SJCRH30 (cell line): ENCODE data around the gene CD63. TPM values are rescaled to one million over a fixed set of nuclear protein-coding genes. Genes with fewer than 3 reads are reported as not detected.

Experiments used
- DNase-seq, 2 experiments: peaks; one replicate each; pipeline ENCODE4 v3.0.0-alpha.2; 2015 to 2020
- H3K27ac ChIP-seq: fragments of 250-450 bp; sonication (Bioruptor Pico); 2 replicates; pipeline ENCODE4 v1.5.1; 2020; ENCODE audit warnings: mild to moderate bottlenecking, moderate library complexity
- H3K27me3 ChIP-seq: fragments of 250-450 bp; sonication (Bioruptor Pico); 2 replicates; pipeline ENCODE4 v1.5.1; 2020; ENCODE audit warnings: mild to moderate bottlenecking, moderate library complexity
- H3K36me3 ChIP-seq: fragments of 250-450 bp; sonication (Bioruptor Pico); 2 replicates; pipeline ENCODE4 v1.5.1; 2020; ENCODE audit warnings: mild to moderate bottlenecking, moderate library complexity
- H3K4me1 ChIP-seq: fragments of 250-450 bp; sonication (Bioruptor Pico); 2 replicates; pipeline ENCODE4 v1.5.1; 2020; ENCODE audit warnings: mild to moderate bottlenecking, moderate library complexity
- H3K4me3 ChIP-seq: fragments of 250-450 bp; sonication (Bioruptor Pico); 2 replicates; pipeline ENCODE4 v1.5.1; 2020; ENCODE audit warnings: mild to moderate bottlenecking, moderate library complexity
- H3K9me3 ChIP-seq: fragments of 250-450 bp; sonication (Bioruptor Pico); replicated peaks from 2 replicates; pipeline ENCODE4 v1.5.1; 2020; ENCODE audit warnings: mild to moderate bottlenecking, moderate library complexity
- total RNA-seq: library from RNA; depleted of rRNA; stranded (reverse); fragments of >200 nt; shearing (Covaris generic); gene quantifications from 2 replicates; pipeline ENCODE4 v1.2.3, GENCODE V29; 2014

CD63 gene
- total RNA-seq, 1 experiment from 2014 or later: 598 TPM

DNA sequence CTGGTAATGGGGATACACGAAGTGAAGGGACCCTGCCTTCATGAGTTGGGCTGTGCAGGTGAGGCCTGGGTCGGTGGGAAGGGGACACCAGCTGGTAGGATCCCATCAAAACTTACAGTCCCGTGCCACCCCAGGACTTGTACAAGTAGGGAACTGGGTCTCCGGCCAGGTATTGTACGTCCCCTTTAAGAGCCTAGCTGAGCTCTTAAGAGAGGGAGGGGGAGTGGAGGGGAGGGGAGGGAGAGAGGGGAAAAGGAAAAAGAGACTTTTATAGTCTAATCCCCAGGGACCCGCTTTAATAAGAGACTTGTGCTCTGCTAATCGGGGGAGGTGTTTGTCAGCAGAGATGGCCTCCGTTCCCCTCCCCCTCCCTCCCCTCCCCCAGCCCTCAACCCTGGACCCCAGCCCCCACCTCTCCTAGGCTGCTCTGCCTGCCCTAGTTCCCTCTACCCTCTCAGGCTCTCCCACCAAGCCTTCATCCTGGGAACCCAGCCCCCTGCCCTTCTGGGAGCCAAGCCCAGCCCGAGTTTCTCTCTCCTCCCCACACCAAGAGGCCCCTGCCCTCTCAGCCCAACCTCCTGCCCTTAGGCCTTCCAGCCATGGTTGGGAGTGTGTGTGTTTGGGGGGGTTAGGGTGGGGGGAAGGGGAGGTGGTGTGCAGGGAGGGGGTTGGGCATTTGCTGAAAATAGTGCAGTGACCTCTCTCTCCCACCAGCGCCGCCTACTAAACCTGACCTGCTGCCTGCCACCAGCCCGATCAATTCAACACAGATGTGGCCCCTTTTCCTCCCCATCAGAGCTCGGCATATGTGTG, 16.8 kb upstream of the CD63 start:
- H3K9me3 ChIP-seq: no peaks in the 10 kb centered on the region
- no peak overlapping the region for H3K27ac ChIP-seq
- peak overlapping the region; percentile 33 for H3K4me3 ChIP-seq
- peak; percentile 32 to 74 for DNase-seq
- no peaks in the 10 kb centered on the region for H3K27me3 ChIP-seq
- peaks cover 7% of the 10 kb centered on the region for H3K4me1 ChIP-seq
- 0 out of 2 replicates have a peak, but pooled peaks cover 7% of the 10 kb centered on the region for H3K36me3 ChIP-seq

DNA sequence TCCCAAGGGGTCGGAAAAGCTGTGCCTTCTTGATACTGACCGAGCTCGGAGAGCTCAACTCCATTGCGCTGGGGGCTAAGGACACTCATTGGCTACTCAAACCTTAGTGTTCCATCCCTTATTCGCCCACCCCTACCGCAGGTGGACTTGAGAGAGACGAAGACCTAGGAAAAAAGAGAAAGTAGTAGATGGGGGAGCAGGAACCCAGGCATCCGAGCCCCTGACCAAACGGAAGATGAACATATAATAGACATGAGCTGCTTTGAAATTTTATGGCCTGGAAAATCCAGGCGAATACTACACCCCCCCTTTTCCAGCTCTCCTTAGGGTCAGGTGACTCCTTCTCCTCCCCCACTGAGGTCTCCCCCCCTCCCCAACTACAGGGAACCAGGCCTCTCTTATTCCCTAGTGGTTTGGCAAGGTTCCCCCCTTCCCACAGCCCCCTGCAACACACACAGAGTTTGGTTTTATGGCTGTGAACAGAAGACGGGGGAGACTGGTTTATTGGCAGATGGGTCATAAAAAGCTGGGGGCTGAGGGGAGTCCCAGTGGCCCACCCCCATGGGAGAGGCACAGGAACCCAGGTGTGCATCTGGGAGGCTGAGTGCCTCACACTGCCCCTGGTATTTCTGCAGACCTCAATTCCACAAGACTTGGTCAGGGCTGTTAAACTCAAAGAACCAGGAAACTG, 15.7 kb upstream of the CD63 start:
- Histone ChIP-seq H3K4me3 (peak overlapping the region; percentile 68), H3K27ac (no peak overlapping the region)

DNA sequence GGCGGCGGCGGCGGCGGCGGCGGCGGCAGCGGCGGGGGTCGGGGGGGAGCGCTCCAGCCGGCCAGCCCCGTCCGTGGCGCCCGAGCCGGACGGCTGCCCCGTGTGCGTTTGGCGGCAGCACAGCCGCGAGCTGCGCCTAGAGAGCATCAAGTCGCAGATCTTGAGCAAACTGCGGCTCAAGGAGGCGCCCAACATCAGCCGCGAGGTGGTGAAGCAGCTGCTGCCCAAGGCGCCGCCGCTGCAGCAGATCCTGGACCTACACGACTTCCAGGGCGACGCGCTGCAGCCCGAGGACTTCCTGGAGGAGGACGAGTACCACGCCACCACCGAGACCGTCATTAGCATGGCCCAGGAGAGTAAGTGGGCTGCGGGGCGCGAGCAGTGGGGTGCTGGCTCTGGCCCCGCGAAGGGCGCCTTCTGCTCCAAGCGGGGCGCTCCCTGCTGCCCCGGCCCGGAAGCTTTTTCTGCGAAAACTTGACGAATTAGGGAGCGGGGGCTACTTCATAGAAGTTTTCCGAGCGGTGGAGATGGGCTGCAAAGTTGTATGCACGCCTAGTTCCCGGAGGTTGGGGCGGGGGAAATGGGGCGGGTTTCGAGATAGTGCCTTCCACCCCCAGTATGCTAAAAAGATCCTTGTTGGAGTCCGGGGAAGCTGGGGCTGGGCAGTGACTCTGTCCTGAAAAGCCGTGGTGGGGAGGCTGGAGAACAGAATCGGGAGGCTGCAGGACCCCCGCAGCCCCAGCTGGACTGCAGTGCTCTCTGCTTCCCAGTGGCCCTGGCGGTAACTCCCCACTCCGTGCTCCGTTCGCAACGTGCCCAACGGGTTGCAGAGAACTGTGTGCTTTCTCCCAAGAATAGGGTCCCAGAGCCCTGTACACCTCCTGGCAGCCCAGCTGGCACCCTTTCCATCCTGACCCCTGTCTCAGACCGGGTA, 14.9 kb upstream of the CD63 start:
- H3K4me1 ChIP-seq: peaks cover 7% of the 10 kb centered on the region
- H3K27me3 ChIP-seq: no peaks in the 10 kb centered on the region
- H3K27ac ChIP-seq: no peak overlapping the region; the same call in 1 of the 2 replicates
- 0 out of 2 replicates have a peak, but pooled peaks cover 3% of the 10 kb centered on the region for H3K36me3 ChIP-seq
- H3K4me3 ChIP-seq: peak overlapping the region; percentile 68
- no peaks in the 10 kb centered on the region for H3K9me3 ChIP-seq
- DNase-seq: peak; percentile 57 to 65

More for the DNA sequence above, 15.7 kb upstream of the CD63 start:
- peak in 1 of 2 experiments; percentile 29 for DNase-seq
- H3K27me3 ChIP-seq: no peaks in the 10 kb centered on the region
- peaks cover 7% of the 10 kb centered on the region for H3K4me1 ChIP-seq
- 0 out of 2 replicates have a peak, but pooled peaks cover 7% of the 10 kb centered on the region for H3K36me3 ChIP-seq
- H3K9me3 ChIP-seq: no peaks in the 10 kb centered on the region

DNA sequence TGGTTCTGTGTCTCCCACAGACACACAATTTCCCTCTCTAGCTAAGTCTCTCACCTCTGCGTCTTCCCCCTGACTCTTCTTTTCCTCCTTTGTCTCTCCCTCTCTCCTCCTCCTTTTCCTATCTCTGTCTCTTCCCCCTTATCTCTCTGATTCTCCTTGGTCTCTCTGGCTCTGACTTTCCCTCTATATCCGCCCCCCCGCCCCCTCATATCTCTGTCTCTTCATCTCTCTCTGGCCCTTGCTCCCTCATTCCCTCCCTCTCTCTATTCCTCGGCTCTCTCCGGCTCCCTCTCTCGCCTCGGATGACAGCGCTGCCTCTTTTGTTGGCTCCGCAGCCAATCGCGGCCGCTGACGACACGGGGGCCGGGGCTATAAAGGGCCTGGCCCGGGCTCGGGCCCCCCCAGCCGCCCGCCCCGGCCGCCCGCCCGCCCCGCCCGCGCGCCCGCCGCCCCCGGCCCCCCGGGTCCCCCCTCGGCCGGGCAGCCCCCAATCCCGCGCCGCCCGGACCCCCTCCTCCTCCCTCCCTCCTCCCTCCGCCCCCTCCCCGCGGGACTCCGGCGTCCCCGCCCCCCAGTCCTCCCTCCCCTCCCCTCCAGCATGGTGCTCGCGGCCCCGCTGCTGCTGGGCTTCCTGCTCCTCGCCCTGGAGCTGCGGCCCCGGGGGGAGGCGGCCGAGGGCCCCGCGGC, 14.1 kb upstream of the CD63 start, which contains the start of gene GDF11:
GDF11 (plus strand) TSS at position 404 of the 687 bp plus-strand sequence; CDS start at position 599, 195 bp downstream.
- Histone ChIP-seq H3K9me3 (no peaks in the 10 kb centered on the region), H3K4me1 (peaks cover 8% of the 10 kb centered on the region), H3K36me3 (0 out of 2 replicates have a peak, but pooled peaks cover 3% of the 10 kb centered on the region), H3K27me3 (no peaks in the 10 kb centered on the region), H3K4me3 (peak within 1 kb of the TSS; percentile 68), H3K27ac (no peak within 1 kb of the TSS; the same call in 1 of the 2 replicates)
- peak; percentile 79 to 83 for DNase-seq

DNA sequence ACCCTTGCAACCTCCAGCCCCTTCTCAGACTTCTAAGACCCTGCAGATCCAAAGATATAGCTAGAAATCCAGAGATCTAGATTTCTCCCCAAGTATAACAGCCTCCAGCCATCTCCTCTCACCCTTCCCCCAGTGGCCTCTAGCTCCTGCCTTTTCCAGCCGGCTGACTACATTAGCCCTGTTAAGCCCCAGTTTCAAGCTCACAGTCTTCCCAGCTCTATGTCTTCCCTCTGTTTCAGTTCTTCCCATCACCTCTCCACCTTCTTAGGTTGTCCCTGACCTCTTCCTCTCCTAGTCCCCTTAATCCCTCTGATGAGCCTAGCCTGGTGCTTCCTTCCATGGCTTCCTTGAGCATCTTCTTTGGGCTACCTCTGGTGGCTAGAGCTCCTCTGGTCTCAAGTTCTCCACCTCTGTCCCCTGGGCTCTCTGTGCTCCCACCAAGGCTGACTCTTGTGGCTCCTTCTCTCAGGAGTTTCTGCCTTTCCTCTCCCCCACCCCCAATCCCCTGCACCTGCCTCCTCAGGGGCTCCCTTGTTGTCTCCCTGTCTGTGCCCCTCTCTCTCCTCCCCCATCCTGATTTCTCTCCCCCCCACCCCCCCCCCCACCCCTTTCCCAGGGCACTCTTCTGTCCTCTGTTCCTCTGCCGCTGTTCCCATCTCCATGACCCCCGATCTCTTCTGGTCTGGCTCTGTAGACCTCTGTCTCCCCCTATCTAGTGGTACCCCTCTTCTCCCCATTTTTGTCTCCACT, 13.3 kb upstream of the CD63 start:
- DNase-seq: no peak
- Histone ChIP-seq H3K27me3 (no peaks in the 10 kb centered on the region), H3K9me3 (no peaks in the 10 kb centered on the region), H3K4me3 (peak overlapping the region; percentile 46), H3K27ac (no peak overlapping the region), H3K4me1 (peaks cover 15% of the 10 kb centered on the region), H3K36me3 (no peaks in the 10 kb centered on the region)

DNA sequence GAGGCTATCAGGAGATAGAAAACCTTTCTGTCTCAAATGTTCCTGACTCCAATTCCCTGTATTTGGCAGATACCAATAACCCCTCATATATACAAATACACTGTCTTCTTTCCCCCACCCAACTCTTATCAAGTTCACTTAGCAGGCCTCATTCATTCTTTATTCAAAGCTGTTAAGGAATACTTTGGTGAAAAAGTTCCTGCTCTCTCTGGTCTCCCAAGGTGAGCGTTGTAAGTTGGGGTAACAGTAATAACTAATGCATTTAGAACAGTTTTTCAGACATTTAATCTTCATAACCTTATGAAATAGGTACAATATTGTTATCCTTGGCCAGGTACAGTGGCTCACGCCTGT, 10.2 kb upstream of the CD63 start:
- Histone ChIP-seq H3K9me3 (no peaks in the 10 kb centered on the region), H3K36me3 (no peaks in the 10 kb centered on the region), H3K27me3 (no peaks in the 10 kb centered on the region), H3K4me1 (peaks cover 10% of the 10 kb centered on the region; the same call in 1 of the 2 replicates), H3K27ac (no peak overlapping the region), H3K4me3 (peak overlapping the region; percentile 57)
- no peak for DNase-seq

DNA sequence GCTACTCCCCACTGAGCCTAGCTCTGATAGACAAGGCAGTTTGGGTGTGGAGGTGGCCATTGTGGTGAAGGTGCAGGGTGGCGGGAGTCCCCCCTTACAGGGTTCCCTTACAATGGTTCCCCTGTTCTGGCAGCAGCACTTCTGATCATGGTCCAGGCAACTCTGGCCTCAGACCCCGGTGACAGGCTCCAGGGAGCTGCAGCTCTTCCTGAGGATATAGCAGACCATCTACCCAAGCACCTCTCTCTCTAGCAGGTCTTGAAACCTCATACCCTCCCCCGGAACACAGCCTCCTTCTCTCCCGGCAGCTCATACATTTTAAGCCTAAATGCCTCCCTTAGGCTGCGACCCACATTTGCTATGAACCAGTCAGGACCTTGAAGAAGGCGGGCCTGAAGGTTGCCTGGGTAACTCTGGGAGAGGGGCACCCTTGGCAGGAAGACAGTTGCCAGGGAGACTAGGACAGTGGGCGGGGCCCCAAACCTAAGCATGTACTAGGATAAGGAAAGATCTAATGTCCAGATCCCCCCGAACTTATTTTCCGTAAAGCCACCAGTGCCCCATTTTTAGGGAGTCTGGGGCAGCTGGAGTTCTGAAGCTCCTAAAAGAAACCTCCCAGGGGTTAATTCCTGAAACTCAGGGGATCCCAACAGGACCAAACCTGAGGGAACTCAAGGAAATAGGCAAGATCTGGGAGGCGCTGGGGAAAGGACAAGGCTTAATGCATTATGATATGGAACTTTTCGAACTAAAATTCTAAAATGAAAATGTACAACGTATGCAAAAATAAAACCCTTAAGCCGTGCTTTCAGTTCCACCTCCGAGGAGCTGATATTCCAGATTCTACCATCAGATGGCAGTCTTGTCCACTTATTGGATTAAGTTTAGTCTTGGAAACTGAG, 9.6 kb upstream of the CD63 start:
- DNase-seq: peak; percentile 88 to 93
- Histone ChIP-seq H3K36me3 (no peaks in the 10 kb centered on the region), H3K4me3 (peak overlapping the region; percentile 57), H3K27ac (peak overlapping the region; percentile 54), H3K27me3 (no peaks in the 10 kb centered on the region), H3K4me1 (peaks cover 10% of the 10 kb centered on the region; the same call in 1 of the 2 replicates), H3K9me3 (no peaks in the 10 kb centered on the region)

DNA sequence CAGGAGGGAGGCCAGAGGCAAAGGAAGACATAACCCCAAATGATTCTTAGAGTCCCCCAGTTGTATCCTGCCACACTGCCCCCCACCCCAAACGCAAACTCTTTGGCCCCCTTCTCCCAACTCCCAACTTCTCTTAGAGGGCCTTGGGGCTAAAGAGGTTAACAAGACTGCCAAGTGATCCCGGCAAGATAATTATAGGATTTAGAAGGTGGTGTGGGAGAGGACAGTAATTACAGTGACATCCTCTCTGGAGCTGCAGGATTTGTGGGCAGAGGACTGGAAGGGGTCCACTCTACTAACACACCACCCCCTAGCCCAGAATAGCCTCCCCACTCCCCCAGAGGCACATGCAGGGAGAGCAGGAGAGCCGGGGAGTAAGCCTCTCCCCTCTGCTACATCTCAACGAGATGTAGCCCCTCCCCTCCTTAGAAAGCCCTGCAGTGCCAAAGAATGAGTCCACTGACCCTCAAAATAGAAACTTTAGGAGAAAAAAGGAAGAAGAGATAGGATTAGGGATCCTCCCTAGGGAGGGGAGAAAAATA, 8.8 kb upstream of the CD63 start:
- Histone ChIP-seq H3K4me1 (peaks cover 10% of the 10 kb centered on the region; the same call in 1 of the 2 replicates), H3K36me3 (no peaks in the 10 kb centered on the region), H3K27ac (peak overlapping the region; percentile 54), H3K4me3 (peak overlapping the region; percentile 57), H3K27me3 (no peaks in the 10 kb centered on the region), H3K9me3 (no peaks in the 10 kb centered on the region)
- DNase-seq: peak in 1 of 2 experiments; percentile 33

DNA sequence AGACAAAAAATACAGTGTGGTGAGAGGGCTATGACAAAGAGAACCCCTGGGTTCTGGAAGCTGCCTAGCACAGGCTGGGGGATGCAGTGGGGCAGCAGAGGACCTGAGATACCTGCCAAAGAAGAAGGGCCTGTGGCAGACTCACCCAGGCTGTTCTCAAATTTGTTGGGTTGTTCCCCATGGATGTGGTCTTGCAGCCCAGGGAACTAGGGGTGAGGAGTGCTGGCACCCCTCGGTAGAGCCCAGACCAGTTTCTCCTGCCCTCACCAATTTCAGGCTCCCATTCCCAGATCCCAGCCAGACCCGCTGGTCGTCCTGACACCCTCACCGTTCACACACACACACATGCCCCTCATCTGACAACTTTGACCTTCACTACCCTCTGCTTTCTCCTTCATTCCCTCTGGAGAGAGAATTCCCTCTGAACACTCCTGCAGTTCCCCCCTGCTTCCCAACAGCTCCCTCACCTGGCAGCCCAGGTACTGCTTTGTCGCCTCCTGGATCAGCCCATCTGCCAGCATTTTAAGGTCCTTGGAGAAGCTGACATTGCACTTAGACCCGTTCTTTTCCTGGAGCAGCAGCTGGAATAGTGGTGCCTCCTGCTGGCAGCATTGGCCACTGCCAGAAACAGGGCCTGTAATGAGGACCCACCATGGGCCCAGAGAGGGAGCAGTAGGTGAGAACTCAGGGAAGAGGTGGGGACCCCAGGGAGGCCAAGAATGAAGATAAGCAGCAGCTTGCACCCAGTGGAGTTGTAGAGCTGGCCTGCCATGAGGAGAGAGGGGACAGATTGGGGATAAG, 8.2 kb upstream of the CD63 start:
- Histone ChIP-seq H3K27me3 (no peaks in the 10 kb centered on the region), H3K27ac (0 out of 2 replicates have a peak overlapping the region, but pooled peaks have one; percentile 54), H3K4me3 (peak overlapping the region; percentile 57), H3K9me3 (no peaks in the 10 kb centered on the region), H3K4me1 (peaks cover 10% of the 10 kb centered on the region; the same call in 1 of the 2 replicates), H3K36me3 (no peaks in the 10 kb centered on the region)
- peak; percentile 65 to 81 for DNase-seq

DNA sequence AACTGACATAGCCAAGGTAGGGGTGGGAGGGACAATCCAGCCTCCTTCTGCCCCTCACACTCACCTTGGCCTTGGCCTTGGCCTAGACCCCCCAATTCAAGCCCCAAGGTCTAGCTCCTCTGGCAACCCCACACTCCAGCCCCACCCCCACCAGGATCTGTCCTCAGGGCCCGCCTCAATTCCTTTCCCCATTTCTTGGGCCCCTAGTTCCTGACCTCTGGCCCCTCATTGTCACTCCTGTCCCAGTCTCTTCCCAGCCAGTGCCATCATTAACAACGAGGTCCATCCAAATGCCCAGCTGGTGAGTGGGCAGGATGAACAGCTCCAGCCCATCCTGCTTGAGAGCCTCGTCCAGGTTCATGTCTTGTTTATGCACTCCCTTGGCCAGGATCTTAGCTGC, 7.3 kb upstream of the CD63 start:
- Histone ChIP-seq H3K9me3 (no peaks in the 10 kb centered on the region), H3K36me3 (no peaks in the 10 kb centered on the region), H3K4me3 (no peak overlapping the region), H3K4me1 (peaks cover 10% of the 10 kb centered on the region; the same call in 1 of the 2 replicates), H3K27me3 (no peaks in the 10 kb centered on the region), H3K27ac (no peak overlapping the region)
- no peak for DNase-seq

DNA sequence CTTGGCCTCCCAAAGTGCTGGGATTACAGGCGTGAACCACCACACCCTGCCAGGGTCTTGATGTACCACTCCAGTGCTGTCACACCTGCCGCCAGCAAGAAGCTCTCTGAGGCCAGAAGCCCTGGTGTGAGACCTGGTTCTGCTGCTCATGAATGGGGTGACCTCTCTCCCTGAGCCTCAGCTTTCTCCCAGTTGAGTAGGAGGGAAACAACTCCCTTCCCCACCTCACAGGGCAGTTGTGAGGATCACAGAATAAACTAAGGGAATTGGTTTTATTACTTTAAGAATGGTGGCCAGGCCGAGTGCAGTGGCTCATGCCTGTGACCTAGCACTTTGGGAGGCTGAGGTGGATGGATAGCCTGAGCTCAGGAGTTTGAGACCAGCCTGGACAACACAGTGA, 5.8 kb upstream of the CD63 start:
- H3K27me3 ChIP-seq: no peaks in the 10 kb centered on the region
- peaks cover 15% of the 10 kb centered on the region for H3K4me1 ChIP-seq
- no peak overlapping the region for H3K4me3 ChIP-seq
- DNase-seq: no peak
- no peaks in the 10 kb centered on the region for H3K9me3 ChIP-seq
- H3K27ac ChIP-seq: no peak overlapping the region
- no peaks in the 10 kb centered on the region for H3K36me3 ChIP-seq
